Measurements from ENCODE around the gene ARL8B. TPM values are rescaled to one million over a fixed set of nuclear protein-coding genes. Genes with fewer than 3 reads are reported as not detected.
A peak's percentile ranks its signal among the peaks of the same experiment; 100 is the strongest.

ARL8B gene
- polyA plus RNA-seq, 1 donor (not counting 4 experiments of a cell fraction or from before 2014, with no cell fraction given): 102 TPM

DNA sequence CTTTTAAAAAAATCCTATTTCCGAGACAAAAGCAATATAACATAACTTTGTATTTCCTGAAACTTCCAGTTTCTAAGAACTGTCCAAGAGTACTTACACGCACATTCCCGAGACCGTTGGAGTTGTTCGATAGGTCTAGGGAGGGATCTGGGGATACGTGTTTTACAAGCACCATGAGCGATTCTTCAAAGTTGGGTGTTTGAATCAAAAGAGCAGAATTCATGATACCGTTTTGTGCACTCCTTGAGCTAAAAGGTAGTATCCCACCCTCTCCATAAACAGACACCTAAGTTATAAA, 64.7 kb downstream of the ARL8B start:
- H3K79me2 ChIP-seq (ENCODE audit: control insufficient read depth, insufficient read depth, low read length): peaks cover 43% of the 10 kb centered on the region
- no peak for DNase-seq (ENCODE audit: low read depth, low spot score)
- TF ChIP-seq, protein P1, sequence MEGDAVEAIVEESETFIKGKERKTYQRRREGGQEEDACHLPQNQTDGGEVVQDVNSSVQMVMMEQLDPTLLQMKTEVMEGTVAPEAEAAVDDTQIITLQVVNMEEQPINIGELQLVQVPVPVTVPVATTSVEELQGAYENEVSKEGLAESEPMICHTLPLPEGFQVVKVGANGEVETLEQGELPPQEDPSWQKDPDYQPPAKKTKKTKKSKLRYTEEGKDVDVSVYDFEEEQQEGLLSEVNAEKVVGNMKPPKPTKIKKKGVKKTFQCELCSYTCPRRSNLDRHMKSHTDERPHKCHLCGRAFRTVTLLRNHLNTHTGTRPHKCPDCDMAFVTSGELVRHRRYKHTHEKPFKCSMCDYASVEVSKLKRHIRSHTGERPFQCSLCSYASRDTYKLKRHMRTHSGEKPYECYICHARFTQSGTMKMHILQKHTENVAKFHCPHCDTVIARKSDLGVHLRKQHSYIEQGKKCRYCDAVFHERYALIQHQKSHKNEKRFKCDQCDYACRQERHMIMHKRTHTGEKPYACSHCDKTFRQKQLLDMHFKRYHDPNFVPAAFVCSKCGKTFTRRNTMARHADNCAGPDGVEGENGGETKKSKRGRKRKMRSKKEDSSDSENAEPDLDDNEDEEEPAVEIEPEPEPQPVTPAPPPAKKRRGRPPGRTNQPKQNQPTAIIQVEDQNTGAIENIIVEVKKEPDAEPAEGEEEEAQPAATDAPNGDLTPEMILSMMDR (optimal IDR thresholded peaks at IDR 0.05 in 1 of 3, IDR thresholded peaks at IDR 0.05 in 1 of 3, conservative IDR thresholded peaks at IDR 0.05 in 1 of 3; ENCODE audit: extremely low read depth in 1 of 3, insufficient read depth in 2 of 3, low read length in 3 of 3): no peak
- no peak for TF ChIP-seq EZH2 (IDR thresholded peaks at IDR 0.05; ENCODE audit: low read length)
- peak overlapping the region; percentile 83 for H2AFZ ChIP-seq (ENCODE audit: control insufficient read depth, low read length)
- peaks cover 4 to 8% of the 10 kb centered on the region in 2 experiments for H3K36me3 ChIP-seq (ENCODE audit: control insufficient read depth in 2 of 2, extremely low read depth in 1 of 2, insufficient read depth in 2 of 2, low read length in 2 of 2)
- peak overlapping the region; percentile 35 to 90 (median 78) for H3K4me3 ChIP-seq (ENCODE audit: control insufficient read depth in 2 of 3, extremely low read depth in 1 of 3, insufficient read depth in 2 of 3, low read depth in 1 of 3, low read length in 3 of 3)
- peaks cover 3% of the 10 kb centered on the region for H4K20me1 ChIP-seq (ENCODE audit: control insufficient read depth, extremely low read depth, insufficient read depth, low read length)
- peak overlapping the region; percentile 96 for H3K27ac ChIP-seq (ENCODE audit: control insufficient read depth, insufficient read depth, low read length)
- peak overlapping the region; percentile 99 for H3K4me2 ChIP-seq (ENCODE audit: control insufficient read depth, extremely low read depth, insufficient read depth, low read depth, low read length)
- H3K27me3 ChIP-seq (ENCODE audit: control insufficient read depth, extremely low read depth, insufficient read depth, low read length): no peaks in the 10 kb centered on the region
- no peaks in the 10 kb centered on the region for H3K9me1 ChIP-seq (ENCODE audit: control insufficient read depth, extremely low read depth, insufficient read depth, low read length)
- FAIRE-seq: no peak
- dilution Hi-C loops (cut with MboI; ENCODE audit: extremely low pct_ligation_motif_present, low sequenced_read_pairs): no loop called here
- H3K4me1 ChIP-seq (ENCODE audit: control insufficient read depth, extremely low read depth, insufficient read depth, low read length): peaks cover 21% of the 10 kb centered on the region
- peak overlapping the region; percentile 96 for H3K9ac ChIP-seq (ENCODE audit: control insufficient read depth, extremely low read depth, insufficient read depth, low read length)
- H3K9me3 ChIP-seq (ENCODE audit: control insufficient read depth, low read depth, low read length): no peaks in the 10 kb centered on the region

DNA sequence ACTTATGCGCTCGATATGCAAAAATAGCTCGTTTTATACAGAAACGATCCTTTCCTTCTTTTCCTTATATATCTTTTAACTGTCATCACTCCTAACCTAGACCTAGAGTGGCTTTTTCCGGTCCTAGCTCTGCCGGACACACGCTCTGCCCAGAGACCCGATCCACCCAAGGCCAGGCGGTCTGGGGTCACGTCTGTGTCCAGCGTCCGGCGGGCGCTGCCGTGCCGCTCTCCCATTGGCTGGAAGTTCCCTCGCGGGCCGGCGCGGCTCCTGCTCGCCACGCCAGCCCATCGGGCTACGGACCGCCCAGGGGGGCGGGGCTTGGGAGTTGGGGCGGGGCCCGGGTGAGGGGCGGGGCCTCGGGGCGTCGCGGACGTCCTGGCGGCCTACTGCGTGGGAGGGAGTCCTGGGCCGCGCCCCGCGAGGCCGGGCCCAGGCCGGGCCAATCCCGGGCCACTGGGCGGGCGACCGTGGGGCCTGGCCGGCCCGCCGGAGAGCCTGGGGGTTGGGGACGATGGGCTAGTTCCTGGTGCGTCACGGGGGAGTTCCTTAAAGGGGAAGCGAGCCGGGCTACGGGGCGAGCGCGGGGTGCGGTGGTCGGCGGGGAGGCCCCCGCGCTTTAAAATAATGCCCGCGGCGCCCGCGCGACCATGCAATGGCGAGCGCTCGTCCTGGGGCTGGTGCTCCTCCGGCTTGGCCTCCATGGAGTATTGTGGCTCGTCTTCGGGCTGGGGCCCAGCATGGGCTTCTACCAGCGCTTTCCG, 65.2 kb downstream of the ARL8B start, which contains the start of gene EDEM1:
Gene EDEM1, plus strand, starts transcription at position 552 of the 764 bp plus-strand sequence. Its CDS starts 99 bp downstream, at position 651.
- DNase-seq (ENCODE audit: low read depth, low spot score): peak; percentile 45
- Histone ChIP-seq H2AFZ (ENCODE audit: control insufficient read depth, low read length) (peak within 1 kb of the TSS; percentile 83), H3K79me2 (ENCODE audit: control insufficient read depth, insufficient read depth, low read length) (peaks cover 48% of the 10 kb centered on the region), H3K27me3 (ENCODE audit: control insufficient read depth, extremely low read depth, insufficient read depth, low read length) (no peaks in the 10 kb centered on the region), H3K4me2 (ENCODE audit: control insufficient read depth, extremely low read depth, insufficient read depth, low read depth, low read length) (peak within 1 kb of the TSS; percentile 99), H3K4me1 (ENCODE audit: control insufficient read depth, extremely low read depth, insufficient read depth, low read length) (peaks cover 26% of the 10 kb centered on the region), H3K9ac (ENCODE audit: control insufficient read depth, extremely low read depth, insufficient read depth, low read length) (peak within 1 kb of the TSS; percentile 98), H3K27ac (ENCODE audit: control insufficient read depth, insufficient read depth, low read length) (peak within 1 kb of the TSS; percentile 96), H3K4me3 (ENCODE audit: control insufficient read depth in 2 of 3, extremely low read depth in 1 of 3, insufficient read depth in 2 of 3, low read depth in 1 of 3, low read length in 3 of 3) (peak within 1 kb of the TSS; percentile 76 to 97 (median 97)), H3K9me3 (ENCODE audit: control insufficient read depth, low read depth, low read length) (no peaks in the 10 kb centered on the region), H3K9me1 (ENCODE audit: control insufficient read depth, extremely low read depth, insufficient read depth, low read length) (no peaks in the 10 kb centered on the region), H3K36me3 (ENCODE audit: control insufficient read depth in 2 of 2, extremely low read depth in 1 of 2, insufficient read depth in 2 of 2, low read length in 2 of 2) (peaks cover 2 to 8% of the 10 kb centered on the region in 2 experiments), H4K20me1 (ENCODE audit: control insufficient read depth, extremely low read depth, insufficient read depth, low read length) (peaks cover 3% of the 10 kb centered on the region)
- dilution Hi-C loops (cut with MboI; ENCODE audit: extremely low pct_ligation_motif_present, low sequenced_read_pairs): no loop called here
- FAIRE-seq: no peak
- TF ChIP-seq EZH2 (IDR thresholded peaks at IDR 0.05; ENCODE audit: low read length): no peak
- TF ChIP-seq, protein P1 (optimal IDR thresholded peaks at IDR 0.05 in 1 of 3, IDR thresholded peaks at IDR 0.05 in 1 of 3, conservative IDR thresholded peaks at IDR 0.05 in 1 of 3; ENCODE audit: extremely low read depth in 1 of 3, insufficient read depth in 2 of 3, low read length in 3 of 3): no peak

All from keratinocyte (primary cell).